Mononuclear cell (primary cell): ENCODE measurements around the gene RELL2. TPM values are rescaled to one million over a fixed set of nuclear protein-coding genes. Genes with fewer than 3 reads are reported as not detected.

Experiments used
- H3K27me3 ChIP-seq: 2 replicates; pipeline ENCODE4 v1.6.0; 2011; ENCODE audit warnings: low read length, control low read depth; ENCODE audit not compliant: insufficient read depth
- H3K4me1 ChIP-seq: 2 replicates; pipeline ENCODE4 v1.5.1; 2011; ENCODE audit warnings: mild to moderate bottlenecking, low read length, control low read depth; ENCODE audit not compliant: insufficient read depth
- H3K4me3 ChIP-seq: 2 replicates; pipeline ENCODE4 v1.5.1; 2011; ENCODE audit warnings: mild to moderate bottlenecking, low read length, moderate library complexity
- H3K9me3 ChIP-seq: 2 replicates; pipeline ENCODE4 v1.5.1; 2011; ENCODE audit warnings: low read depth, mild to moderate bottlenecking, control low read depth, low read length
- total RNA-seq: library from RNA; depleted of rRNA; stranded (reverse); fragments of >200 nt; gene quantifications from one replicate; pipeline ENCODE4 v1.2.3, GENCODE V29; 2012

Gene RELL2
- total RNA-seq, 1 donor: 6.6 TPM

DNA sequence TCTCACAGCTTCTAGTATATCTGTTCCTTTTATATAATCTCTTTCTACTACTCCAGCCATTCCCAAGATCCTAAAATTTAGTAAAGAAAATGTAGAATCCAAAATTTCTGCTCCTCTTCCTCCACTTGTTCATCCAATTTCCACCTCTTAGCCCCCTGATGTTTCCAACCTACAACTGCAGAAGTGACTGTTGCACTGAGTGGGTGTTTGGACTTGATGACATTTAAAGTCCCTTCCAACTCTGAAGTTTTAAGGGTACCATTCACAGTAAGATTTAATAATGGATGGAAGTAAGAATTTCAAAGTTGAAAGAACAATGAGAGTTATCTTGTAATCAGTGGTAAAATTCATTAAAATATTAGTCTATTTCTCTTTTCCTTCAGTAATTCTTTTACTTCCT lies 23.5 kb upstream of the RELL2 start:
- Histone ChIP-seq H3K4me1 (peaks cover 92% of the 10 kb centered on the region), H3K27me3 (no peaks in the 10 kb centered on the region), H3K9me3 (no peaks in the 10 kb centered on the region), H3K4me3 (no peak overlapping the region)

DNA sequence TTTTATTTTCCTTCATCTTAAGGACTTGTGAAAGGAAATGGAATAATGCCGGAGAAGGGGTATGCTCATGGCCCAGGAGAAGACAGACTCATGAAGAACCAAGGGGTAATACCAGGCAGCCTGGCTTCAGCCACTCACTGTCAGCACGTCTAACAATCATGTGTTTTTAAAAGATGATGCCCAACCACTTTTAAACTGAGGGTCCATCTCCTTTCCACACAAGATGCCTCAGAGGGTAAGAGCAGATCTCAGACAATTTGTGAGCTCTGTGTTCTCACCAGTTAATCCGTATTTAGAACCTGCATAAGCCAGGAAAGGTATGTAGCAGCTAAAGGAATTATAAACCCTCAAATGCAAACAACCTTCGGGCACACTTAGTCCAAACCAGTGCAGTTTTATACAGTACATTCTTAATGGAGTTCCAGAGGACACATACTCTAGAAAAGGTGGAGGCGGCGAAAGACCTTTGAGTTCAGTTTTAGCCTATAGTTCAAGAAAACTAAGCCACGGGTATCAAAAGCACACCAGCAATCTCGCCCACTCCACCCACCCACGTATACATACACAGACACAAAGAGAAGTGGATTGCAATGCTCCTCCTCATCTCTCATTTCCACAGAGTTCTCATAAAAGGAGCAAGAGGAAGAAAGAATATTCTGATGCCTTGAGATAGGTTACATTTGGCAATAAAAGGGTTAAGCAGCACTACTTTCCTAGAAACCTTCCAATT lies 20.6 kb upstream of the RELL2 start:
- H3K4me3 ChIP-seq: peak overlapping the region; percentile 93

DNA sequence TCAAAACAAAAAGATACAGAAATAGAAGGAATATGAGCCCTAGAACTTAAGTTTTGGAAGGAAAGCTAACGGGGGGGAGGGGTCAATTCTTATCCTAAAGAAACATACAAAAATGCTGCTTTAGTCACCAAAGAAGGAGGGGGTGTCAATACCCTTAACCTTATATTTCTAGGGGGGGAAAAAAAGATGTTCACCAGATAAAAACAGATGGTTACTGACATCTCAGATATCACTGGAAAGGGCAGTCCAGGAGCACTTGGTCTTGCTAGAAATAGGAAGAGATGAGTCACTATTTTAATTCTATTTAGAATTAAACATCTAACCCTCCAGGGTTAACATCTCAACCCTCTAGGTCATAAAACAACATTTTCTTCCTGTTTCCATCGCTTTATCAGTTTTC lies 19.7 kb upstream of the RELL2 start:
- Histone ChIP-seq H3K27me3 (no peaks in the 10 kb centered on the region), H3K9me3 (no peaks in the 10 kb centered on the region), H3K4me1 (peaks cover 64% of the 10 kb centered on the region), H3K4me3 (peak overlapping the region; percentile 93)

More for the DNA sequence above, 20.6 kb upstream of the RELL2 start:
- Histone ChIP-seq H3K27me3 (no peaks in the 10 kb centered on the region), H3K9me3 (no peaks in the 10 kb centered on the region), H3K4me1 (peaks cover 69% of the 10 kb centered on the region)

DNA sequence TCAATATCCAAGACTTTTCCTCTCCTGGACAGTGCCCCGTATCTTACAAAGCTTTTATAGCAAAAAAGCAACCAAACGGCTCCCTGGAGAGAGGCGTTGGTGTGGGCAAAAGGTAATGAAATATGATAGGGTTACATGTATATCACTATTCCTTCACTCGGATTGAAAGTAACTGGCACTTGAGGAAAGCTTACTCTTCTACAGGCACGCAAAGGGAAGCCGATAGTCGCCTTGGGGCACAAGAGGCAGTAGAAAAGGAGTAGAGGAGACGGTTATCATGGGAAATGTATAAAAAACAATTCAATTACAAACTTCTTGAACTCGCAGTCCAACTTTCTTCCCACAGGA lies 19.1 kb upstream of the RELL2 start:
- Histone ChIP-seq H3K4me1 (peaks cover 64% of the 10 kb centered on the region), H3K9me3 (no peaks in the 10 kb centered on the region), H3K27me3 (no peaks in the 10 kb centered on the region), H3K4me3 (peak overlapping the region; percentile 93)

DNA sequence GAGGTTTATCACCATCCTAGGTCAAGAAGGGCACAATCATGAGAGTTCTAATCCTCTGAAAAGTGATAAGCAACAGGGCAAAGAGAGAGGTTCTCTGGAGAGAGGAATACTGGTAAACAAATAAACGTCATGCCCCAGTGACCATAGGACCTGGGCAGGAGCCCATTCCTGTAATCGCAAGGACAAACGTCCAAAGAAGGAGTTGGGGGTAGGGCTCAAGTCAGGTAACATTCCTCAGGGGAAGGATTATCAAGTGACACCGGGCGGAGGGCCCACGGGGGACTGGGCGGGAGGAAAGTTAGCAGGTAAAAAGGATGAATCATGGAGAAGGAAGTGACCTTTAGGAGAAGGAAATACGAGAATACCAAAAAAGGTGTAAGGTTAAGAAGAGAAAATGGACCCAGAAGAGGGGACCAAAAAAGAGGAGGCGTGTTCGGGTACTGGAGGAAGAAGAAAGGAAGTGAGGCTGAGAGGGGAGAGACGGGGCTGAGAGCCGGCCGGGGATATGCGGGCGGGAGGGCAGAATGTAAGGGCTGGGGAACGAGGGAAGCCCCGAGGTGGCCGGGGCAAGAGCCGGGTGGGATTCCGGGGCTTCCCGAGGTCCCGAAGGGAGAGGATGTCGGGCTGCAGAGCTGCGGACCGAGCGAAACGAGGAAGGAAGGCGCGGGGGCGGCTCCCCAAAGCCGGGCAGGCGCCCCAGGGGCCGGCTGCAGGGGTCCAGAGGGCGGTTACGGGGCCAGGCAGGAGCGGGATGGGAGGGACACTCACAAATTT lies 18.6 kb upstream of the RELL2 start:
- H3K4me3 ChIP-seq: peak overlapping the region; percentile 93
- H3K9me3 ChIP-seq: no peaks in the 10 kb centered on the region
- no peaks in the 10 kb centered on the region for H3K27me3 ChIP-seq
- H3K4me1 ChIP-seq: peaks cover 64% of the 10 kb centered on the region

DNA sequence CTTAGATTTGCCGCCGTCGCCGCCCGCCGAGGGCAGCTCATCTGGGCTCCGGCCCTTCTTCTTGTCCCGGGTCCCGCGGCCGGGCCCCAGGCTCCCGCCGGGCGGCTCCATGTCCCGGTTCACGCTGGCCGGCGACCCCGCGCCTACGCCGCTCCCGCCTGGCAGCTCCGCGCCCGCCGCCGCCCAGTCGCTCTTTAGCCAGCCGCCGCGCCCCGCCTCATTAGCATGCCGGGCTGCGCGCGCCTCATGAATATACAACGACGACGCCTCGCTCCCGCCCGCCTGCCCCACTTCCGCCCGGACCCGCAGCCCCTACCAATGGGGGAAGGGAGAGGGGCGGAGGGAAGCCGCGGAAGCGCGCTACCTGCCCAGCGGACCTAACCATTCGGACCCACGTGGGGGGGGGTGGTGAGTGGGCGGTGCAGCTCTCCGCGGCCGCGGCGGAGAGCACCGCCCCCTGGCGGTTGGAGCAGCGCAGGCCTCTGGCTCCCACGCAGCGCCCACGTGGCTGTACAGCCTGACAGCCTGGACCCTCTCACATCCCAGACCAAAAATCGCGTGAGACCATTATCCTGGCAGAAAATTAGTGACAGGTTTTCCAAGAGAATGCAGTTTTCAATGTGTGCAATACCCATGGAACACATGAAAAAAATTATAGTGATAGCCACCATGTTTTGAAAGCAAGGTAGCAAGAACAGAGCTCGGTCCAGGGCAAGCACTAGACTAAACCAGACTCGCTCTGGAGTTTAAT lies 17.8 kb upstream of the RELL2 start, which contains the start of gene DIAPH1:
Gene DIAPH1 (minus strand): TSS at position 197 of the 751 bp plus-strand sequence. CDS start 86 bp downstream, at position 111.
- peak within 1 kb of the TSS; percentile 93 for H3K4me3 ChIP-seq
- no peaks in the 10 kb centered on the region for H3K9me3 ChIP-seq
- no peaks in the 10 kb centered on the region for H3K27me3 ChIP-seq
- H3K4me1 ChIP-seq: peaks cover 64% of the 10 kb centered on the region

DNA sequence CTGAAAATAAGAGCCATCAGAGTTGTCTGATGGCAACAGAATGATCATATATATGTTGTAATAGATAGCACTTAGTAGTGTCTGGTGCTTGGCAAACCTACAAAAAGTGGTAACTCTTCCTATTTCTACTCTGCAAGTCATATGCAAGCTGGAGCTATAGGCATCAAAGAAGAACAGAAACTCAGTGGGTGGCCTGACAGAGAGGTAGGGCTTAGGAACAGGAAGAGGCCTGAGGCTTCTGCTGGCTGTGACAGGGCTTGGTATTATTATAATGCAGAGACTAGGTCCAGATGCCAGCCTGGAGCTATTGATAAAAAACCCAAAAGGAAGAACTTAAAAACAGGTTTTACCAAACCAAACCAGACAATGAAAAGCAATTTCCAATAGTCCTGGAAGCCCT lies 13.6 kb upstream of the RELL2 start:
- H3K4me3 ChIP-seq: no peak overlapping the region
- peaks cover 32% of the 10 kb centered on the region for H3K4me1 ChIP-seq
- no peaks in the 10 kb centered on the region for H3K27me3 ChIP-seq
- H3K9me3 ChIP-seq: no peaks in the 10 kb centered on the region

DNA sequence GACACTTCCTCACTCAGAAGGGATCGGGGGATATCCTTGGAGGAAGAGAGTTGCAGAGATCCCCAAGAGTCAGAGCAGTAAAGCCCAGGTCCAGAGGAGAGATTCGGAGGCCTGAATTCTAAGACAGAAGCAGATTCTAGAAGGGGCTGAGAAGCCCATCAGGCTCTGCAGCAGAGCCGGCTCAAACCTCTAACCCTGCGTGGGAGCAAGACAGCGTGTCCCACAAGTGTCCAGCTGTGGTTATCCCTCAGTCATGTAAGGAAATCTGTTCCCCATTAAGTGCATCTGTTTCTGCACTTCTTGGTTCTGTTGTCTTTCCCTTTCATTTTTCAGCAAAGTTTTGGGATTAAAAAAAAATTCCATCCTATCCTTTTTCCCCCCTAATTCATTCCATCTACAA lies 13.2 kb upstream of the RELL2 start:
- H3K4me3 ChIP-seq: no peak overlapping the region
- peaks cover 32% of the 10 kb centered on the region for H3K4me1 ChIP-seq
- no peaks in the 10 kb centered on the region for H3K9me3 ChIP-seq
- H3K27me3 ChIP-seq: no peaks in the 10 kb centered on the region

DNA sequence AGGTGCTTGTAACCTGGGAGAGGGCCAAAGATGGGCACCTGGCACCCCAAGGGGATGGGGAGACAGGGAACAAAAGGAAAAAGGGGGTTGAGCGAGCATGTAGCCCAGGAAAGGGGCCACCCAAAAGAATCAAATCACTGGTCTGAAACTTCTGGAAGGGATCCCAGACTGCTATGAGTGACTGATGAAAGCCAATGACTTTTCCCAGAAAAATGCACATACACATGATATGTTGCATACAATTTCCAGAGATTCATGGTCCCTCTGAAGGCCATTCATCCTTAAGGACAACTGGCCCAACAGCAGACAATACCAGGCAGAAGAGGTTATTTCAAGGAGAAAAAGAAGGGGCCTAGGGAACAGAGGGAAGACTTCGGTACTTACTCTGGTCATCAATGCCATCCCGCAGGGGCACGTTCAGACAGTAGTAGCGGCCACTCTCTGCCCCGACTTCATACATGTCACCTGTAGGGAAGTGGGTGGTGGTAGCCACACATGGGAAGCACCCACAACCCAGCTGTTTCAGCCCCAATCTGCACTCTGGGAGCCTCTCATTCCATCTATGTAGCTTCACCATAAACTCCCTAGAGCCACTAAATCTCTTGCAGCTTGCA lies 8.5 kb upstream of the RELL2 start:
- H3K4me1 ChIP-seq: peaks cover 11% of the 10 kb centered on the region
- no peaks in the 10 kb centered on the region for H3K9me3 ChIP-seq
- H3K4me3 ChIP-seq: no peak overlapping the region
- H3K27me3 ChIP-seq: no peaks in the 10 kb centered on the region

DNA sequence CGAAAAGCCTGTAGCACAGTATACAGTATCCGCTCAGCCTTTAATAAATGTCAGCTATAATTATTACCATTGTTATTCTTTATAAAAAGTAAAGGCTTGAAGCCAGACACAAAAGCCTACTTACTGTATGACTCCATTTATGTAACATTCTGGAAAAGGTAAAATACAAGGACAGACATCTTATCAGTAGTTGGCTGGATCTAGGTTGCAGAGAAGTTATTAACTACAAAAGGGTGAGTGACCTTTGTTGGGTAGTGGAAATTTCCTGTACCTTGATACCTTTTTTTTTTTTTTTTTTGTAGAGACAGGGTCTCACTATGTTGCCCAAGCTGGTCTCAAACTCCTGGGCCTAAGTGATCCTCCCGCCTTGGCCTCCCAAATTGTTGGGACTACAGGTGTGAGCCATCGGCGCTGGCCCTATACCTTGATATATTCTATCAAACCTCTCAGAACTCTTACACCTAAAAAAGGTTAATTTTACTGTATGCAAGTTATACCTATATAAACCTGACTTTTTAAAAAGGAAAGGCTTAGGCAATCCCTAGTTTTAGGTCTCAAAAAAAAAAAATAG lies 6.1 kb upstream of the RELL2 start:
- H3K4me3 ChIP-seq: no peak overlapping the region
- no peaks in the 10 kb centered on the region for H3K9me3 ChIP-seq
- no peaks in the 10 kb centered on the region for H3K27me3 ChIP-seq
- peaks cover 23% of the 10 kb centered on the region for H3K4me1 ChIP-seq

DNA sequence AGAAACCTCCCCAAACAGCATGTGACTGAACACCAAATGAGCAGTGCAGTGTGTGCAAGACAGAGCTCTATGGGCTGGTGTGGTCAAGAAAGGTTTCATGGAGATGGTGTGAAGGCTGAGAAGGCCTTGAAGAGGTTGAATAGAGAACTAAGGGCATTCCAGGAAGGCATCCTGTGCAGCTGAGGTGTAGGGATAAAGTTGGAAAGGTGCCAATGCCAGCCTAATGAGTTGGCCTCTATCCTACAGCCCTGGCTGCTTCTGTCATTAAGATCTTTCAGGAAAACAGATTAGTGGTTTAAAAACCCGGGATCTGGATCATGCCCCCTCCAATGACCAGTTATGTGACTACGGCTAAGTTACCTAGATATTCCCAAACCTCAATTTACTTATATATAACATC lies 4.1 kb upstream of the RELL2 start:
- H3K27me3 ChIP-seq: no peaks in the 10 kb centered on the region
- H3K4me1 ChIP-seq: peaks cover 34% of the 10 kb centered on the region
- no peaks in the 10 kb centered on the region for H3K9me3 ChIP-seq
- H3K4me3 ChIP-seq: no peak overlapping the region

DNA sequence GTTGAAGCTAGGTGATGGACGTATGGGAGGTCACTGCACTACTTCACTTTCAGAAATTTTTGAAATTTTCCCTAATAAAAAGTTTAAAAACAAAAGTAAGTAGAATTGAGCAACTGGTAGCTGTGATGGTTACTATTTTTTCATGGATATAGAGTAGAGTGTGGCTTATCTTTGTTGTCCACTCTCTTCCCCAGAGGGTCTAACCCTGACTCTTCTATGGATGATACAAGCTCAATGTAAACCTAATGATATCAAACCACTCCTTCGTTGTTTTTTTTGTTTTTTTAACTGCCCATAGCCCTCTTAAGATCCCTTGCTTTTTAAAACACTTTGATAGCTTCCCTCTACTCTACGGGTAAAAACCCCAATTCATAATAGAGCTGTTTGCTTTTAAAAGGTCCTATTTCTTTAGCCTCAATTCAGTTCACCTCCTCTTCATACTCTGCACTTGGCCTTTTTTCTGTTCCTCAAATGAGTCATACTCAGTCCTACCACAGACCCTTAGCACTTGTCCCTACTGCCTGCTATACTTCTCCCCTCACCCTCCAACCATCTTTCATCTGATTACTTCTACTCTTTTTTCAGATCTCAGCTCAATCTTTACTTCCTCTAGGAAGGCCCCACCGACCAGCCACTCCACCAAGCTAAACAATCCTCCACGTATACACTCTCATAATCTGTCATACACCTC lies 2.8 kb upstream of the RELL2 start:
- Histone ChIP-seq H3K4me1 (peaks cover 42% of the 10 kb centered on the region), H3K9me3 (no peaks in the 10 kb centered on the region), H3K27me3 (no peaks in the 10 kb centered on the region), H3K4me3 (no peak overlapping the region)

DNA sequence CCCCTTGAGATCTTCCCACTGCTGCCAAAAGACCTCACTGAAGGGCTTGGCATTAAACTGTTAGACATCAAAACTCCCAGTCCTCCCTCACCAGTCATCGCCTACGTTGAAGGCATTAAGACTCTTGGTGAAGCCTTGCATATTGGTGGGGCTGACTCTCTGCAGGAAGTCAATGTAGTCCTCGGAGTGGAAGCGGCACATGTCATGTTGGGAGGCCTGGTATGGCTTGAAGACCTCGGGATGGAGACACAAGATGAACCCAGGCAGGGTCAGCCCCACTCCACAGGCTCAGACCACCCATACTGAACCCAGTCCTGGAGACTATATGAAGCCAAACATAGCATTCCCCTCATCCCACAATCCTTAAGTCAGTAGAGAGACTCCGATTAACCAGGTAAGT lies 2.1 kb upstream of the RELL2 start:
- Histone ChIP-seq H3K9me3 (no peaks in the 10 kb centered on the region), H3K4me1 (peaks cover 42% of the 10 kb centered on the region), H3K4me3 (no peak overlapping the region), H3K27me3 (no peaks in the 10 kb centered on the region)

DNA sequence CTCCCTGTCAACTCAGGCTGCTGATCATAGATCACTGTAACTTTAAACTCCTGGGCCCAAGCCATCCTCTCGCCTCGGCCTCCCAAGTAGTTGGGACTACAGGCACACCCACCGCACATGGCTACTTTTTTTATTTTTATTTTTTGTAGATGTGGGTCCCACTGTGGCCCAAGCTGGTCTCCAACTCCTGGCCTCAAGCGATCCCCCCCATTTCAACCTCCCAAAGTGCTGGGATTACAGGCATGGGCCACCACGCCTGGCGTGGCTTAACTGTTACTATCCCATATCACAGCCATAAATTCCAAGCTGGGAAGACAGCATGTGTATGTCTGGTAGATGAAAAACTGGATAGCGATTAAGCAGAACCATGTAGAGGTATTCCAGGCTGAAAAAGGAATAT lies 1.2 kb upstream of the RELL2 start:
- Histone ChIP-seq H3K27me3 (no peaks in the 10 kb centered on the region), H3K4me1 (peaks cover 42% of the 10 kb centered on the region), H3K9me3 (no peaks in the 10 kb centered on the region), H3K4me3 (peak overlapping the region; percentile 91)
